Prostate gland (tissue), 2 donors: ENCODE results near the gene PPP4R4. TPM values are rescaled to one million over a fixed set of nuclear protein-coding genes. Genes with fewer than 3 reads are reported as not detected.

ENCODE experiments used
- DNase-seq: peaks from one replicate; pipeline ENCODE4 v3.0.0-alpha.2; 2019; ENCODE audit warnings: low spot score
- H3K27ac ChIP-seq, 2 donors: fragments of 200-600 bp; sonication (generic); 2 replicates each; pipeline ENCODE4 v1.5.1; 2017 to 2019
- H3K27me3 ChIP-seq: fragments of 200-600 bp; sonication (generic); replicated peaks from 2 replicates; pipeline ENCODE4 v1.5.1; 2019; ENCODE audit not compliant: insufficient read depth
- H3K36me3 ChIP-seq, 2 donors: fragments of 200-600 bp; sonication (generic); 1 replicate in 1 of 2; 2 replicates in 1 of 2; pipeline versions ENCODE4 v1.5.1 to v1.8.1; 2017 to 2019
- H3K4me1 ChIP-seq: fragments of 200-600 bp; sonication (generic); replicated peaks from 2 replicates; pipeline ENCODE4 v1.5.1; 2019
- H3K4me3 ChIP-seq, 2 donors: fragments of 200-600 bp; sonication (generic); 2 replicates each; pipeline ENCODE4 v1.5.1; 2017 to 2019
- H3K9me3 ChIP-seq: fragments of 200-600 bp; sonication (generic); 2 replicates; pipeline ENCODE4 v1.5.1; 2017
- CTCF ChIP-seq, 4 experiments: fragments of 200-600 bp in 2 of 4; fragments of 450-650 bp in 2 of 4; sonication (generic) in 2 of 4; IDR thresholded peaks; 1 replicate in 3 of 4; 2 replicates in 1 of 4; pipeline ENCODE4 v1.5.1; 2016 to 2019; ENCODE audit warnings: antibody characterized with exemption in 4 of 4, mild to moderate bottlenecking in 2 of 4, moderate library complexity in 2 of 4
- POLR2A ChIP-seq: fragments of 450-650 bp; IDR thresholded peaks from one replicate; pipeline ENCODE4 v1.6.1; 2016; ENCODE audit warnings: antibody characterized with exemption, mild to moderate bottlenecking
- POLR2AphosphoS5 ChIP-seq: sonication (generic); formaldehyde crosslinking; IDR thresholded peaks from one replicate; pipeline ENCODE4 v1.6.1; 2017; ENCODE audit warnings: antibody characterized with exemption
- WGBS: methylation state at CpG from one replicate; pipeline ENCODE4 v1.1.5; 2018; 5-methylcytosine and 5-hydroxymethylcytosine counted together
- intact Hi-C: fragments of 100-400 bp; cut with DNase I; formaldehyde crosslinking; loops from one replicate; pipeline ENCODE4 v1.14.2; 2022
- total RNA-seq, 2 donors: library from RNA; depleted of rRNA; stranded (reverse); fragments of >200 nt; gene quantifications; one replicate each; pipeline ENCODE4 v1.1.0, GENCODE V29; 2016

The PPP4R4 gene
- total RNA-seq, 2 donors from 2014 or later = 0.32 to 9.5 TPM

- Histone ChIP-seq H3K4me3 (no peak overlapping the region), H3K9me3 (no peaks in the 10 kb centered on the region), H3K36me3 (no peaks in the 10 kb centered on the region), H3K27me3 (no peaks in the 10 kb centered on the region), H3K4me1 (no peaks in the 10 kb centered on the region), H3K27ac (no peak overlapping the region)
- TF ChIP-seq POLR2A (no peak), CTCF (IDR thresholded peaks at IDR 0.05) (peak in 1 of 4 experiments; percentile 12), POLR2AphosphoS5 (no peak)
- no peak for DNase-seq
- intact Hi-C loops = no loop called here
- WGBS = 55% methylated on average over 5 of the region's 5 CpGs
Observed at GRCh38 chr14:94307410-94307992, 133.4 kb downstream of the PPP4R4 start.

- H3K36me3 ChIP-seq = no peaks in the 10 kb centered on the region
- no peak for TF ChIP-seq POLR2AphosphoS5
- TF ChIP-seq POLR2A = no peak
- no peak for TF ChIP-seq CTCF (IDR thresholded peaks at IDR 0.05)
- intact Hi-C loops = no loop called here
- no peak overlapping the region for H3K27ac ChIP-seq
- H3K4me3 ChIP-seq = no peak overlapping the region
- H3K27me3 ChIP-seq = no peaks in the 10 kb centered on the region
- no peaks in the 10 kb centered on the region for H3K9me3 ChIP-seq
- WGBS = 86% methylated on average over 10 of the region's 10 CpGs
- DNase-seq = no peak
- no peaks in the 10 kb centered on the region for H3K4me1 ChIP-seq
Observed at GRCh38 chr14:94309721-94310120, 135.6 kb downstream of the PPP4R4 start.

- Histone ChIP-seq H3K4me3 (no peak overlapping the region), H3K27me3 (no peaks in the 10 kb centered on the region), H3K9me3 (no peaks in the 10 kb centered on the region), H3K36me3 (no peaks in the 10 kb centered on the region), H3K27ac (no peak overlapping the region), H3K4me1 (no peaks in the 10 kb centered on the region)
- no peak for DNase-seq
- WGBS = 92% methylated on average over 3 of the region's 3 CpGs
- TF ChIP-seq POLR2AphosphoS5 (no peak), CTCF (IDR thresholded peaks at IDR 0.05) (no peak), POLR2A (no peak)
- intact Hi-C loops = no loop called here
Observed at GRCh38 chr14:94310248-94310647, 136.1 kb downstream of the PPP4R4 start.

GRCh38 chr14:94312481-94313246 is 138.5 kb downstream of the PPP4R4 start:
- intact Hi-C loops = no loop called here
- 65% methylated on average over 6 of the region's 6 CpGs for WGBS
- H3K9me3 ChIP-seq = no peaks in the 10 kb centered on the region
- H3K27me3 ChIP-seq = no peaks in the 10 kb centered on the region
- no peak overlapping the region for H3K4me3 ChIP-seq
- TF ChIP-seq POLR2A = no peak
- TF ChIP-seq POLR2AphosphoS5 = peak; percentile 19
- DNase-seq = no peak
- no peaks in the 10 kb centered on the region for H3K36me3 ChIP-seq
- no peak overlapping the region for H3K27ac ChIP-seq
- H3K4me1 ChIP-seq = no peaks in the 10 kb centered on the region

GRCh38 chr14:94313991-94314655 is 140.0 kb downstream of the PPP4R4 start:
- no peak overlapping the region for H3K27ac ChIP-seq
- intact Hi-C loops = no loop called here
- H3K36me3 ChIP-seq = no peaks in the 10 kb centered on the region
- 89% methylated on average over 8 of the region's 8 CpGs for WGBS
- no peaks in the 10 kb centered on the region for H3K9me3 ChIP-seq
- no peaks in the 10 kb centered on the region for H3K4me1 ChIP-seq
- no peak for DNase-seq
- no peaks in the 10 kb centered on the region for H3K27me3 ChIP-seq
- H3K4me3 ChIP-seq = no peak overlapping the region
- TF ChIP-seq CTCF (IDR thresholded peaks at IDR 0.05) (no peak), POLR2AphosphoS5 (no peak), POLR2A (no peak)
